ES-I3 (cell line): Measurements from ENCODE around the gene AK9.

ENCODE experiments used
- H3K36me3 ChIP-seq: 2 replicates; pipeline ENCODE4 v1.6.1; 2013; ENCODE audit warnings: mild to moderate bottlenecking, low read length, control low read depth, moderate library complexity; ENCODE audit not compliant: insufficient read depth
- H3K4me1 ChIP-seq: 2 replicates; pipeline ENCODE4 v1.6.1; 2013; ENCODE audit warnings: mild to moderate bottlenecking, control low read depth, low read length; ENCODE audit not compliant: insufficient read depth
- H3K9ac ChIP-seq: 2 replicates; pipeline ENCODE4 v1.6.1; 2013; ENCODE audit warnings: low read depth, mild to moderate bottlenecking, low read length, moderate library complexity
- H3K9me3 ChIP-seq: 2 replicates; pipeline ENCODE4 v1.6.1; 2013; ENCODE audit warnings: mild to moderate bottlenecking, low read length, moderate library complexity; ENCODE audit not compliant: control insufficient read depth, insufficient read depth

The AK9 gene

DNA sequence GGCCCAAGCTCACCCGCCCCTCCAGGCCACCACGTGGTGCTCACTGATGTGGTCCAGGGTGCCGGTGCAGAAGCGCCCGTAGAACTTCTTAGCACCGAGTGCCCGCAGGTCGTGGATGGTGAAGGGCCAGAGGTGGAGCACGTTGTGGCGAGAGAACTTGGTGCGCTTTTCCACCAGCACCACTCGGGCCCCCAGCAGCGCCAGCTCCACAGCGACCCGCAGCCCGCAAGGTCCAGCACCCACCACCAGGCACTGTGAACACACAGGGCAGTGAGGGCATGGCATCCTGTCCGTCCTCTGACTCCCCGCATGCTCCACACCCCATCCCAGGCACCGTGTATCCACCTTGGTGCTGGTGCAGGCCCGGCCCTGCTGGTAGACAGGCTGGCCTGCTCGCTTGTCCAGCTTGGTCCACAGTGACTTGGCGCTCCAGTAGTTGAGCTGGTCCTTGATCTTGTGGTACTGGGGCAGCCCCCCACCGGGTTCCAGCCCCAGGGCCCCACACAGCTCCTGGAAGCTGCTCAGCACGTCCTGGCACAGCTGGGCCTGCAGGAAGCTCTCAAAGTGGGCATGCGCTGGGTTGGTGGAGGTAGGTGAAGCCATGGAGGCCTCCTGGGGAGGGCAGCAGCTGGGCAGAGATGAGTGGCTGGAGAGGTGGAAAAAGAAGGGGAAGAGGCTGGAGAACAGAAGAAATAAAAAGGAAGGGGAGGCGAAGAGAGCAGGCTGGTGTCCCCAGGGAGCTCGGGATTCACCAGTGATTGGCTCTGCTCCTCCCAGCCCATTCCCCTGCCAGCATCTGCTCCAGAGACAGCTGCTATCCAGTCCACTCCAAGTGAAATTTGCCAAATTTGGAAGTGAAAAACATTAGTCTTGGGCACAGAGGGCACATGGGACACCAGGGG is 237.2 kb downstream of the AK9 start:
- Histone ChIP-seq H3K36me3 (peaks cover 4% of the 10 kb centered on the region; the same call in 1 of the 2 replicates), H3K9ac (no peak overlapping the region), H3K4me1 (peaks cover 16% of the 10 kb centered on the region; the same call in 1 of the 2 replicates), H3K9me3 (no peaks in the 10 kb centered on the region)

DNA sequence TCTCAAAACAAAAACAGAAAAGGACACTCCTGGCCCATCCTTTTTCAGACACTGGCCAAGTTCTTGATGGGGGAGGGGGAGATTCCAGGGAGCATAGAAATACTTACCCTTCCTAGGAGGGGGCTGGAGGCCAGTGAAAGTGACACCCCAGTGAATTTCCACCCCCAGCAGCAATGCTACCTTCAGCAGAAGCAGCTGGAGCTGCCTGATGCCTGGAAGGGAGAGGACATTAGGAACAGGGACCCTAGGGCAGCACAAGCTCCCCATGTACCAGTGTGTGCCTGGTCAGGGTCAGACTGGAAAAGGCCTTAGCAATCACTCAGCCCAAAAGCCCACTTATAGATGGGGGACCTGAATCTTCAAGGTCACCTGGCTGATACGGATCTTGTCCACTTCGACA is 237.8 kb downstream of the AK9 start:
- Histone ChIP-seq H3K4me1 (peaks cover 16% of the 10 kb centered on the region; the same call in 1 of the 2 replicates), H3K9ac (no peak overlapping the region), H3K9me3 (no peaks in the 10 kb centered on the region), H3K36me3 (peaks cover 4% of the 10 kb centered on the region; the same call in 1 of the 2 replicates)

GRCh38 chr6:109452181-109452580 is 238.8 kb downstream of the AK9 start:
- H3K36me3 ChIP-seq = peaks cover 4% of the 10 kb centered on the region; the same call in 1 of the 2 replicates
- H3K4me1 ChIP-seq = peaks cover 10% of the 10 kb centered on the region; the same call in 1 of the 2 replicates
- H3K9ac ChIP-seq = no peak overlapping the region
- H3K9me3 ChIP-seq = no peaks in the 10 kb centered on the region

GRCh38 chr6:109451376-109451775 is 239.6 kb downstream of the AK9 start:
- H3K36me3 ChIP-seq = peaks cover 4% of the 10 kb centered on the region; the same call in 1 of the 2 replicates
- no peaks in the 10 kb centered on the region for H3K9me3 ChIP-seq
- no peak overlapping the region for H3K9ac ChIP-seq
- peaks cover 6% of the 10 kb centered on the region; the same call in 1 of the 2 replicates for H3K4me1 ChIP-seq

DNA sequence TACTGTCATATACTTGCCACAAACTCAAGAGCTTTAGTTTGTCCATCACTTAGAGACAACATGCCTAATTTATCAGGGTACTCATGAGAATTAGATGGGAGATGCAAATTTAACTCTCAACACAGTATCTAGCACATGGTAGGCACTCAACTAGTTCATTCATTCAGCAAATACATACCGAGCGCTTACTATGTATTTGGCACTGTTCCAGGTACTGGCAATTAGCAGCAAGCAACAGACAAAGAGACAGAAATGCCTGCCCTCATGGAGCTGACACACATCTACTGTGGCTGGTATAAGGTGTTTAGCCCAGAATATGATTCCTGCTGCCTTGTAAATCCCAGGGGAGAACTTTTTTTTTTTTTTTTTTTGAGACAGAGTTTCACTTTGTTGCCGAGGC is 240.2 kb downstream of the AK9 start:
- H3K4me1 ChIP-seq = peaks cover 6% of the 10 kb centered on the region; the same call in 1 of the 2 replicates
- peaks cover 4% of the 10 kb centered on the region; the same call in 1 of the 2 replicates for H3K36me3 ChIP-seq

GRCh38 chr6:109449795-109450673 is 241.0 kb downstream of the AK9 start:
- peaks cover 4% of the 10 kb centered on the region; the same call in 1 of the 2 replicates for H3K36me3 ChIP-seq
- peaks cover 6% of the 10 kb centered on the region; the same call in 1 of the 2 replicates for H3K4me1 ChIP-seq
- no peaks in the 10 kb centered on the region for H3K9me3 ChIP-seq
- H3K9ac ChIP-seq = no peak overlapping the region

More for the DNA sequence above, 240.2 kb downstream of the AK9 start:
- H3K9ac ChIP-seq = no peak overlapping the region
- no peaks in the 10 kb centered on the region for H3K9me3 ChIP-seq

DNA sequence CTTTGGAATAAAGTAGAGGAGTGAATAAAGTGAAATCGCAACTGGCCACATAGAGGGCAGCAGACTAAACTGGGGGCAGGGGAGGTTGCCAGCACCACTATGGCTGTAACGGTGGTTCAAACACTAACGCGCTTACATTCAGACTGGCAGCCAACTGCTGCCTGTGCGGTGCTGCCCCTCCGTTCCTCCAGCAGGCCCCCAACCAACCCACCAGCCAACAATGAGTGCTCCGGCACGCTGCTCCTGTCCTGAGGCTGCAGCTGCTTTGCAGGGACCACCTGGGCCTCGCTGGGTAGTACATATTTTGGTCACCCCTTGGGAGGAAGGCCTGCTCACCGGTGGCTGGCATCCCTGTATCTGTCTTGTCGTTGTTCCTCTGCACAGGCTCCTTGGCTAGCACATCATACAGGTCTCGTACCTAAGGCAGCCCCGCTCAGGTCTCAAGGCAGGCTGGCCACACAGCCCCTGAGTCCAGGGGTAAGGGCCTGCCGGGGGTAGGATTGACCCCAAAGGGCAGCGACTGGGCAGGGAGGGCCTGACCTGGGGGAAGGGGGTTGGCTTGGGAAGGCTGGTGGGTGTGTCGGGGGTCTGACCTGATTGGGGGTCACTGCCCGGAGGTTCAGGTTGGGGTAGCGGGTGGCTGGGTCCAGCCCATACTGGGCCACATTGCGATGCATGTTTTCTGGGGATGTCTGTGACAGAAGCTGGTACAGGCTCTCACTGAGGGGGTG is 241.8 kb downstream of the AK9 start:
- peaks cover 2% of the 10 kb centered on the region; the same call in 1 of the 2 replicates for H3K4me1 ChIP-seq
- H3K9me3 ChIP-seq = no peaks in the 10 kb centered on the region
- H3K9ac ChIP-seq = no peak overlapping the region
- peaks cover 4% of the 10 kb centered on the region; the same call in 1 of the 2 replicates for H3K36me3 ChIP-seq

DNA sequence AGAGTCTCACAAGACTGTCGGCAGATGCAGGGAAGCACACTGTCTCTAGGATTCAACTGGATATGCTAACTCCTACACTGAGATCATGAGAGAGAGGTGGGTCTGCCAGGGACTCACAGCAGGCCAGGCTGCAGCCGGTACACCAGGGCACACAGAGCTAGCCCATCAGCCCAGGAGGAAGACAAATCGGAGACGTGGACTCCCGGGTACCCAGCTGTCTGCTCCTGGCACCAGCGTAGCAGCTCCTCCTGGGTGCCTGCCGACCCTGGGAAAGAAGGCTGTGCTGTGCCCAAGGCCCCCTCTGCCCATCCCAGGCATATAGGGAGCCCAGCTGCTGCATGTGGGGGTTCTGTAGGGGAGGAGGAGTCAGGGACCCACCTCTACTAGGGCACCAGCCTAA is 242.4 kb downstream of the AK9 start:
- H3K9me3 ChIP-seq = no peaks in the 10 kb centered on the region
- peaks cover 4% of the 10 kb centered on the region; the same call in 1 of the 2 replicates for H3K36me3 ChIP-seq
- H3K4me1 ChIP-seq = no peaks in the 10 kb centered on the region
- H3K9ac ChIP-seq = no peak overlapping the region

DNA sequence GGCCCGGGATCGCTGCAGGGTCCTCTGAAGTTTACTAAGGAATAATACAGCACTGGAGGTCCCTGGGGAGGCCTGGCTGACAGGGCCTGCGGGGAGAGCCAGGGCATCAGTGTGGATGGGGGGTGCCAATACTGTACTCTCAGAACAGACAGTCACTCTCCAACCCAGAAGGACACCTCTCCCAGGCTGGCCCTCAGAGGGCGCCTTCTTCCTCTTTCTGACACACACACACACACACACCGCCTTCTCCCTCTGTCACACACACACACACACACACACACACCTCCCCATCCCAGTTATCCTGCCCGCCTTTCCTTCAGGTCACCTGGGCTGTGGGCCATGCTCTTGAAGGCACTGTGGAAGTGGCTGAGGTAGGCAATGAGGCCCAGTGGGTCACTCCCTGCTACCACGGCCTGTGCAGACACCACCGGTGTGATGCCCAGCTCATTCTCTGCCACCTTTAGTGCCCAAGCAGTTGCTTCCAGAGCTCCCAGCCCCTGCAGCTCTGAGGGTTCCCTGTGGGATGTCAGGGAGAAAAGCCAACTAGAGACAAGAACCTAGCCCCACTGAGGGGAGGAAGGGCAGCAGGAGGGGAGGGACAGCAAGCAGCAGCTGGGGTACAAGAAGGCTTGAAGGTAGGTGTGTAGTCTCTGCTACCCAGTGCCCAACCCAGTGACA is 243.0 kb downstream of the AK9 start:
- no peaks in the 10 kb centered on the region for H3K4me1 ChIP-seq
- no peak overlapping the region for H3K9ac ChIP-seq
- no peaks in the 10 kb centered on the region for H3K9me3 ChIP-seq
- H3K36me3 ChIP-seq = peaks cover 4% of the 10 kb centered on the region; the same call in 1 of the 2 replicates

- no peaks in the 10 kb centered on the region for H3K9me3 ChIP-seq
- H3K4me1 ChIP-seq = no peaks in the 10 kb centered on the region
- H3K36me3 ChIP-seq = peaks cover 4% of the 10 kb centered on the region; the same call in 1 of the 2 replicates
- no peak overlapping the region for H3K9ac ChIP-seq
These were observed 243.9 kb downstream of the AK9 start for GRCh38 chr6:109447087-109447486.

GRCh38 chr6:109446541-109446940 is 244.5 kb downstream of the AK9 start:
- H3K4me1 ChIP-seq = peaks cover 4% of the 10 kb centered on the region; the same call in 1 of the 2 replicates
- no peaks in the 10 kb centered on the region for H3K9me3 ChIP-seq
- H3K9ac ChIP-seq = no peak overlapping the region
- H3K36me3 ChIP-seq = peaks cover 2% of the 10 kb centered on the region; the same call in 1 of the 2 replicates

GRCh38 chr6:109446072-109446471 is 244.9 kb downstream of the AK9 start:
- Histone ChIP-seq H3K9ac (no peak overlapping the region), H3K36me3 (no peaks in the 10 kb centered on the region; the same call in 1 of the 2 replicates), H3K9me3 (no peaks in the 10 kb centered on the region), H3K4me1 (peaks cover 5% of the 10 kb centered on the region; the same call in 1 of the 2 replicates)

DNA sequence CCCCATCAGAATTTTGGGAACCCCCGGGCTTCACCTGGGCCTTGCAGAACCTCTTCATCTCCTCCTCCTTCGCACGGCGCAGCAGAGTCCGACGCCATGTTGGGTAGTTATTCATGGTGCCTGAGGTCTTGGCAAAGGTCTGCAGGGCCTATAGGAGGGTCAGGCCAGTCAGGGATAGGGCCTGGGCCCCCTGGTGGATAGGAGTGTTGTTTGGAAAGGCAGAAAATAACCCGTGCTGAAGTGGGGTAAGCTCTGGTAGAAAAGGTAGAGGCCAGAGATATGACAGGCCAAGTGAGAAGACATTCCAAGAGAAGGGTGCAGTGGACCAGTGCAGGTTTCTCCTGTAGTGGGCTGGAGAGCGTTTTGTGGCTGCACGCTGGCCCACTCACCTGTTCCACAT is 245.6 kb downstream of the AK9 start:
- Histone ChIP-seq H3K9ac (no peak overlapping the region), H3K9me3 (no peaks in the 10 kb centered on the region), H3K36me3 (no peaks in the 10 kb centered on the region; the same call in 1 of the 2 replicates), H3K4me1 (peaks cover 5% of the 10 kb centered on the region; the same call in 1 of the 2 replicates)
